ENCODE results near the gene RENBP.

DNA sequence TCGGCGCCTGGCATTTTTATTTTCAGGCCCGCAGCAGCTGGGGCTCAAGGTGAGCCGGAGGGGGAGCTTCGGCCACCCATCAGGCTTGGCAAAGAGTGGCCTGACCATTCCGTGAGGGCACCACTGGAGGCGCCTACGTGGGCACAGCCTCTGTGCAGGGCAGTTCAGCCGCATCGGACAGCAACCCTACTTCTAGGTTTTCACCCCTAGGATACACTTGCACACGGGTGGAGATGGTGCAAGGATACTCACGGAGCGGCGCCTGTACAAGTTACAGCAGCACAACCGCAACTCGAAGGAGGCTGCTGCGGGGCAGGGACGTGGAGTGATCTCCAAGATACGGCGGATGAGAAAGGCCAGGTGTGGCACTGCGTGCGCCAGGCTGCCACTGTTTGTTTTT, 16.3 kb upstream of the RENBP start:
- no peak for TF ChIP-seq EZH2 (IDR thresholded peaks at IDR 0.05; ENCODE audit: borderline replicate concordance, low read length)
- TF ChIP-seq, protein P1, sequence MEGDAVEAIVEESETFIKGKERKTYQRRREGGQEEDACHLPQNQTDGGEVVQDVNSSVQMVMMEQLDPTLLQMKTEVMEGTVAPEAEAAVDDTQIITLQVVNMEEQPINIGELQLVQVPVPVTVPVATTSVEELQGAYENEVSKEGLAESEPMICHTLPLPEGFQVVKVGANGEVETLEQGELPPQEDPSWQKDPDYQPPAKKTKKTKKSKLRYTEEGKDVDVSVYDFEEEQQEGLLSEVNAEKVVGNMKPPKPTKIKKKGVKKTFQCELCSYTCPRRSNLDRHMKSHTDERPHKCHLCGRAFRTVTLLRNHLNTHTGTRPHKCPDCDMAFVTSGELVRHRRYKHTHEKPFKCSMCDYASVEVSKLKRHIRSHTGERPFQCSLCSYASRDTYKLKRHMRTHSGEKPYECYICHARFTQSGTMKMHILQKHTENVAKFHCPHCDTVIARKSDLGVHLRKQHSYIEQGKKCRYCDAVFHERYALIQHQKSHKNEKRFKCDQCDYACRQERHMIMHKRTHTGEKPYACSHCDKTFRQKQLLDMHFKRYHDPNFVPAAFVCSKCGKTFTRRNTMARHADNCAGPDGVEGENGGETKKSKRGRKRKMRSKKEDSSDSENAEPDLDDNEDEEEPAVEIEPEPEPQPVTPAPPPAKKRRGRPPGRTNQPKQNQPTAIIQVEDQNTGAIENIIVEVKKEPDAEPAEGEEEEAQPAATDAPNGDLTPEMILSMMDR (conservative IDR thresholded peaks at IDR 0.05 in 1 of 2, IDR thresholded peaks at IDR 0.05 in 1 of 2; ENCODE audit: extremely low read depth in 1 of 2, insufficient read depth in 1 of 2, low read depth in 1 of 2, low read length in 2 of 2) = no peak

Measured in mammary epithelial cell (primary cell).